ENCODE data around the gene AFDN.

Gene AFDN

GRCh38 chr6:167863897-167864296 is 37.2 kb downstream of the AFDN start:
- DNase-seq (ENCODE audit: low read depth in 2 of 2), result no peak

GRCh38 chr6:167866642-167867041 is 39.9 kb downstream of the AFDN start:
- DNase-seq (ENCODE audit: low read depth in 2 of 2), result no peak

GRCh38 chr6:167870321-167870720 is 43.6 kb downstream of the AFDN start:
- DNase-seq (ENCODE audit: low read depth in 2 of 2), result no peak

GRCh38 chr6:167872538-167873210 is 46.0 kb downstream of the AFDN start:
- no peak for DNase-seq (ENCODE audit: low read depth in 2 of 2)

GRCh38 chr6:167877994-167878779 is 51.5 kb downstream of the AFDN start:
- DNase-seq (ENCODE audit: low read depth in 2 of 2), result no peak

- no peak for DNase-seq (ENCODE audit: low read depth in 2 of 2)
Measured at GRCh38 chr6:167879612-167880011, 52.9 kb downstream of the AFDN start.

- no peak for DNase-seq (ENCODE audit: low read depth in 2 of 2)
Measured at GRCh38 chr6:167881327-167881726, 54.6 kb downstream of the AFDN start.

- DNase-seq (ENCODE audit: low read depth in 2 of 2), result no peak
Measured at GRCh38 chr6:167882244-167882643, 55.5 kb downstream of the AFDN start.

- DNase-seq (ENCODE audit: low read depth in 2 of 2), result no peak
Measured at GRCh38 chr6:167888098-167888497, 61.4 kb downstream of the AFDN start.

GRCh38 chr6:167892835-167893815 is 66.4 kb downstream of the AFDN start:
- no peak for DNase-seq (ENCODE audit: low read depth in 2 of 2)

- no peak for DNase-seq (ENCODE audit: low read depth in 2 of 2)
Measured at GRCh38 chr6:167894965-167895364, 68.3 kb downstream of the AFDN start.

- no peak for DNase-seq (ENCODE audit: low read depth in 2 of 2)
Measured at GRCh38 chr6:167896648-167897047, 69.9 kb downstream of the AFDN start.

- DNase-seq (ENCODE audit: low read depth in 2 of 2), result no peak
Measured at GRCh38 chr6:167898673-167899311, 72.1 kb downstream of the AFDN start.

GRCh38 chr6:167904791-167905190 is 78.1 kb downstream of the AFDN start:
- DNase-seq (ENCODE audit: low read depth in 2 of 2), result no peak

GRCh38 chr6:167906899-167907298 is 80.2 kb downstream of the AFDN start:
- DNase-seq (ENCODE audit: low read depth in 2 of 2), result no peak

- no peak for DNase-seq (ENCODE audit: low read depth in 2 of 2)
Measured at GRCh38 chr6:167907837-167908681, 81.3 kb downstream of the AFDN start.

- DNase-seq (ENCODE audit: low read depth in 2 of 2), result no peak
Measured at GRCh38 chr6:167910007-167910406, 83.3 kb downstream of the AFDN start.

- no peak for DNase-seq (ENCODE audit: low read depth in 2 of 2)
Measured at GRCh38 chr6:167910652-167911051, 83.9 kb downstream of the AFDN start.

GRCh38 chr6:167912494-167912893 is 85.8 kb downstream of the AFDN start:
- no peak for DNase-seq (ENCODE audit: low read depth in 2 of 2)

- DNase-seq (ENCODE audit: low read depth in 2 of 2), result no peak
Measured at GRCh38 chr6:167913699-167914098, 87.0 kb downstream of the AFDN start.

- no peak for DNase-seq (ENCODE audit: low read depth in 2 of 2)
Measured at GRCh38 chr6:167915139-167915538, 88.4 kb downstream of the AFDN start.

All from stimulated activated CD8-positive, alpha-beta memory T cell treated with anti-CD3 and anti-CD28 coated beads, Interleukin-7, amount 100 ng/mL, for 4 hours (primary cell).